Measurements from ENCODE around the gene MED15. TPM values are rescaled to one million over a fixed set of nuclear protein-coding genes. Genes with fewer than 3 reads are reported as not detected.

The MED15 gene
- total RNA-seq, 4 donors from 2014 or later: 40.3 to 69.6 (median 49.2) TPM

GRCh38 chr22:20550057-20550817 lies 42.8 kb downstream of the MED15 start:
- intact Hi-C loops (cut with DNase I; ENCODE audit: low total_unique reads): no loop called here
- no peak for TF ChIP-seq CTCF (IDR thresholded peaks at IDR 0.05)
- TF ChIP-seq POLR2A (IDR thresholded peaks at IDR 0.05): no peak
- DNase-seq (ENCODE audit: low spot score in 2 of 2): no peak
- WGBS, 2 donors: 88 to 90% methylated on average over 8 of the region's 8 CpGs
- H3K4me3 ChIP-seq (ENCODE audit: low read depth, poor library complexity, severe bottlenecking): no peak overlapping the region

- WGBS, 2 donors: 60 to 61% methylated on average over 27 of the region's 27 CpGs
- no peak overlapping the region for H3K4me3 ChIP-seq (ENCODE audit: low read depth, poor library complexity, severe bottlenecking)
- DNase-seq (ENCODE audit: low spot score in 2 of 2): no peak
- intact Hi-C loops (cut with DNase I; ENCODE audit: low total_unique reads): no loop called here
- no peak for TF ChIP-seq POLR2A (IDR thresholded peaks at IDR 0.05)
- no peak for TF ChIP-seq CTCF (IDR thresholded peaks at IDR 0.05)
Measured at GRCh38 chr22:20550851-20551744, 43.7 kb downstream of the MED15 start.

GRCh38 chr22:20551805-20552442 lies 44.5 kb downstream of the MED15 start:
- intact Hi-C loops (cut with DNase I; ENCODE audit: low total_unique reads): no loop called here
- TF ChIP-seq POLR2A (IDR thresholded peaks at IDR 0.05) (no peak), CTCF (IDR thresholded peaks at IDR 0.05) (no peak)
- H3K4me3 ChIP-seq (ENCODE audit: low read depth, poor library complexity, severe bottlenecking): no peak overlapping the region
- no peak for DNase-seq (ENCODE audit: low spot score in 2 of 2)
- 45 to 59% methylated on average over 8 of the region's 8 CpGs for WGBS, 2 donors

GRCh38 chr22:20552443-20553401 lies 45.3 kb downstream of the MED15 start:
- 56 to 66% methylated on average over 15 of the region's 15 CpGs for WGBS, 2 donors
- no peak overlapping the region for H3K4me3 ChIP-seq (ENCODE audit: low read depth, poor library complexity, severe bottlenecking)
- intact Hi-C loops (cut with DNase I; ENCODE audit: low total_unique reads): no loop called here
- TF ChIP-seq POLR2A (IDR thresholded peaks at IDR 0.05) (no peak), CTCF (IDR thresholded peaks at IDR 0.05) (no peak)
- peak; percentile 79 to 94 for DNase-seq (ENCODE audit: low spot score in 2 of 2)

Measured in lower leg skin (tissue), 4 donors.